Thoracic aorta (tissue), 2 donors: ENCODE data around the gene TXNL4A. TPM values are rescaled to one million over a fixed set of nuclear protein-coding genes. Genes with fewer than 3 reads are reported as not detected.
"Not testable (repeated sequence)": the region's sequence is repeated elsewhere in the genome, so short reads cannot be mapped to it uniquely, and the experiment has no call there.

Experiments
- ATAC-seq: fragments of 150-250 bp; one replicate; pipeline ENCODE4 v1.8.0; 2017; ENCODE audit warnings: low read depth; ENCODE audit not compliant: insufficient number of reproducible peaks, low FRiP score
- DNase-seq: peaks from one replicate; pipeline ENCODE4 v3.0.0-alpha.2; 2020; ENCODE audit warnings: low spot score
- H3K27ac ChIP-seq, 2 donors: fragments of 200-600 bp; sonication (generic); 1 replicate in 1 of 2; 2 replicates in 1 of 2; pipeline ENCODE4 v1.5.1; 2016; ENCODE audit warnings: mild to moderate bottlenecking in 2 of 2, moderate library complexity in 2 of 2
- H3K27me3 ChIP-seq: fragments of 200-600 bp; sonication (generic); replicated peaks from 2 replicates; pipeline ENCODE4 v1.6.0; 2016; ENCODE audit warnings: mild to moderate bottlenecking; ENCODE audit not compliant: insufficient read depth
- H3K36me3 ChIP-seq: fragments of 200-600 bp; sonication (generic); one replicate; pipeline ENCODE4 v1.5.1; 2016
- H3K4me1 ChIP-seq, 2 donors: fragments of 200-600 bp; sonication (generic); 1 replicate in 1 of 2; 2 replicates in 1 of 2; pipeline versions ENCODE4 v1.5.1 to v1.6.0; 2016; ENCODE audit warnings: low read depth in 2 of 2, mild to moderate bottlenecking in 1 of 2; ENCODE audit not compliant: control insufficient read depth in 1 of 2
- H3K4me3 ChIP-seq: fragments of 200-600 bp; sonication (generic); 2 replicates; pipeline ENCODE4 v1.5.1; 2016; ENCODE audit warnings: mild to moderate bottlenecking
- H3K9me3 ChIP-seq: fragments of 200-600 bp; sonication (generic); 2 replicates; pipeline ENCODE4 v1.5.1; 2016
- total RNA-seq, 2 donors: library from RNA; depleted of rRNA; stranded (reverse); fragments of >200 nt; gene quantifications; one replicate each; pipeline versions ENCODE4 v1.1.0 to v1.2.3, GENCODE V29; 2016
- TF ChIP-seq, protein P1 (sequence below): fragments of 200-600 bp; sonication (generic); IDR thresholded peaks from one replicate; pipeline ENCODE4 v1.5.1; 2019; ENCODE audit warnings: antibody characterized with exemption

The TXNL4A gene
- total RNA-seq, 2 donors from 2014 or later, result 12.0 to 31.5 TPM

DNA sequence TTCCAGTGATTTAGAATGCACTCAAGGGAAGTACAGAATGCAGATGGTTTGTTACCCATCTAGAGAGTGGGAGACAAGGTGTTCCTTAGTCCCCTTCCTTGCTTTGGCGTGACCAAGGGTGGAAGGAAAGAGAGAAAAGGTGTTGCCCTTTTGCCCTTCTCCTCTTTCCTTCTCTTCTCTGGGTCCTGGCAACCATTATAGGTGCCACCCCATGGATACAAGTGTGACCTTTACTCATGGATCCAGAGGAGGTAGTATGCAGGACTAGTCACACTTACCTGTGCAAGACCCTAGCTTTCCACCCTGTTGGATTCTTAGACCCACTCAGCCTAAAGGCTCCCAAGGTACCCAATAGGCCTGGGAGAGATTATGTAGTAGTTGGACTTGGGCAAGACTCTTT, 34.2 kb upstream of the TXNL4A start:
- Histone ChIP-seq H3K9me3 (peaks cover 84% of the 10 kb centered on the region), H3K27me3 (no peaks in the 10 kb centered on the region), H3K27ac (no peak overlapping the region), H3K4me1 (no peaks in the 10 kb centered on the region), H3K36me3 (no peaks in the 10 kb centered on the region), H3K4me3 (no peak overlapping the region)
- DNase-seq, result no peak
- ATAC-seq, result no peak
- TF ChIP-seq, protein P1, sequence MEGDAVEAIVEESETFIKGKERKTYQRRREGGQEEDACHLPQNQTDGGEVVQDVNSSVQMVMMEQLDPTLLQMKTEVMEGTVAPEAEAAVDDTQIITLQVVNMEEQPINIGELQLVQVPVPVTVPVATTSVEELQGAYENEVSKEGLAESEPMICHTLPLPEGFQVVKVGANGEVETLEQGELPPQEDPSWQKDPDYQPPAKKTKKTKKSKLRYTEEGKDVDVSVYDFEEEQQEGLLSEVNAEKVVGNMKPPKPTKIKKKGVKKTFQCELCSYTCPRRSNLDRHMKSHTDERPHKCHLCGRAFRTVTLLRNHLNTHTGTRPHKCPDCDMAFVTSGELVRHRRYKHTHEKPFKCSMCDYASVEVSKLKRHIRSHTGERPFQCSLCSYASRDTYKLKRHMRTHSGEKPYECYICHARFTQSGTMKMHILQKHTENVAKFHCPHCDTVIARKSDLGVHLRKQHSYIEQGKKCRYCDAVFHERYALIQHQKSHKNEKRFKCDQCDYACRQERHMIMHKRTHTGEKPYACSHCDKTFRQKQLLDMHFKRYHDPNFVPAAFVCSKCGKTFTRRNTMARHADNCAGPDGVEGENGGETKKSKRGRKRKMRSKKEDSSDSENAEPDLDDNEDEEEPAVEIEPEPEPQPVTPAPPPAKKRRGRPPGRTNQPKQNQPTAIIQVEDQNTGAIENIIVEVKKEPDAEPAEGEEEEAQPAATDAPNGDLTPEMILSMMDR, result no peak

DNA sequence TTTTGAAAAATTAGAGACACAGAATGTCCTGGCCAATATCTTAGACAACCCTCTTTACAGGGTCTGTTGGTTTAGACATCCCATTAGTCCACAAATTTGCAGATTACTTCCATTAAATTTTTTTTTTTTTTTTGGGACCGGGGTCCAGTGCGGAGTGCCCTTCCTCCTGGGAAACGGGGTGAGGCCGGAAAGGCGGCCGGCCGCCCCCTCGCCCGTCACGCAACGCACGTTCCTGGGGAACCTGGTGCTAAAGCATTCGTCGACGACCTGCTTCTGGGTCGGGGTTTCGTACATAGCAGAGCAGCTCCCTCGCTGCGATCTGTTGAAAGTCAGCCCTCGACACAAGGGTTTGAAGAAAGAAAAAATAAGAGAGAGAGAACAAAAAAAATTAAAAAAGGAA, 24.4 kb upstream of the TXNL4A start:
- no peak for DNase-seq
- H3K36me3 ChIP-seq, result no peaks in the 10 kb centered on the region
- TF ChIP-seq, protein P1, result no peak
- H3K4me1 ChIP-seq, result peaks cover 4 to 11% of the 10 kb centered on the region in 2 donors
- H3K9me3 ChIP-seq, result peaks cover 6% of the 10 kb centered on the region
- H3K4me3 ChIP-seq, result no peak overlapping the region
- no peak overlapping the region for H3K27ac ChIP-seq
- no peaks in the 10 kb centered on the region for H3K27me3 ChIP-seq
- no peak for ATAC-seq

DNA sequence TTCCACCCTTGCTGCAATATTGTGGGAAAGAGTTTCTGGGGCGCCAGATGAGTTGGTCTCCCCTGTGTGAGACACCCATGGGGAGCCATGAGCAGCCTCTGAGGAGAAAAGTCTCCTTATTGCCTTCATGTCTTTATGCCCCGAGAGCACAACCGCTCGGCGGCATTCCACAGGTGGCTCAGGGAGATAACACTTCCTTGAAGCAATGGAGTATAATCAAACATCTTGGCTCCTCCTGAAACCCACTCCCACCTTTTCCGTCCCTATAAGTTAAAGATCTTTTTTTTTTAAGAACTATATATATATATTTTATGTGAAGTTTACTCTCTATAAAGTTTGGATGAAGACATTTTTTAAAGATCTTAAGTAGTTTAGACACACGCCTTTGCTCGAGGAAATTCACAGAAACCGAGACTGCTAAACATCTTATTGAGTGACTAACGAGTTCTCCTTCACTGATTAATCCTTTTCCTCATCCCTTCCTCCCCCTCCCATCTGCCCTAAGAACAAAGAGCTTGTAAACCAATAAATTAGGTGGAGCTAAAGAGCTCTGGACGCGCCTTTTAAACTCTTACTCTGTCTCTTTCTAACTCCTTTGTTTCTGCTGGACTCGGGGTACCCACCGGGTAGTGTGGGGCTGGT, 23.3 kb upstream of the TXNL4A start:
- Histone ChIP-seq H3K4me1 (peaks cover 4 to 11% of the 10 kb centered on the region in 2 donors), H3K27ac (peak overlapping the region in 1 of 2 donors; percentile 70)
- H3K9me3 ChIP-seq, ATAC-seq, H3K36me3 ChIP-seq, H3K4me3 ChIP-seq, DNase-seq, H3K27me3 ChIP-seq: not testable (repeated sequence)

DNA sequence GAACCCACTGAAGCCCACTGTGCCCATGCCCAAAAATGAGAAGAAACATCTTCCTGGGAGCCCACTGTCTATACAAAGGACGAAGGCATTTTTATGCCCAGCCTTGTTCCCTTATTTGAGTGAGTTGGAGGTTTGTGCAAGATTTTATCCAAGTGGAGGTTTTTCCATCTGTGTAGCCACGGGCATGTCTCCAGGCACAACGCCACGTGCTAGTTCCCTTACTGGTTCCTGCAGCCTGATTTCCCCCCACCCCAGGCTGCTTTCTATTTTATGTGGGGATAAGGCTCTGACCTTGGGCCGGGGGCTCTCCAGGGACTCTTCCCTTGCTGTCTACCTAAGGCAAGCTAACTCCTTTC, 22.2 kb upstream of the TXNL4A start:
- peaks cover 6% of the 10 kb centered on the region for H3K9me3 ChIP-seq
- TF ChIP-seq, protein P1, result no peak
- H3K27me3 ChIP-seq, result no peaks in the 10 kb centered on the region
- peak overlapping the region; percentile 36 for H3K4me3 ChIP-seq
- H3K36me3 ChIP-seq, result no peaks in the 10 kb centered on the region
- H3K27ac ChIP-seq, result peak overlapping the region; percentile 56 to 70
- H3K4me1 ChIP-seq, result peaks cover 4 to 11% of the 10 kb centered on the region in 2 donors
- no peak for ATAC-seq
- no peak for DNase-seq

DNA sequence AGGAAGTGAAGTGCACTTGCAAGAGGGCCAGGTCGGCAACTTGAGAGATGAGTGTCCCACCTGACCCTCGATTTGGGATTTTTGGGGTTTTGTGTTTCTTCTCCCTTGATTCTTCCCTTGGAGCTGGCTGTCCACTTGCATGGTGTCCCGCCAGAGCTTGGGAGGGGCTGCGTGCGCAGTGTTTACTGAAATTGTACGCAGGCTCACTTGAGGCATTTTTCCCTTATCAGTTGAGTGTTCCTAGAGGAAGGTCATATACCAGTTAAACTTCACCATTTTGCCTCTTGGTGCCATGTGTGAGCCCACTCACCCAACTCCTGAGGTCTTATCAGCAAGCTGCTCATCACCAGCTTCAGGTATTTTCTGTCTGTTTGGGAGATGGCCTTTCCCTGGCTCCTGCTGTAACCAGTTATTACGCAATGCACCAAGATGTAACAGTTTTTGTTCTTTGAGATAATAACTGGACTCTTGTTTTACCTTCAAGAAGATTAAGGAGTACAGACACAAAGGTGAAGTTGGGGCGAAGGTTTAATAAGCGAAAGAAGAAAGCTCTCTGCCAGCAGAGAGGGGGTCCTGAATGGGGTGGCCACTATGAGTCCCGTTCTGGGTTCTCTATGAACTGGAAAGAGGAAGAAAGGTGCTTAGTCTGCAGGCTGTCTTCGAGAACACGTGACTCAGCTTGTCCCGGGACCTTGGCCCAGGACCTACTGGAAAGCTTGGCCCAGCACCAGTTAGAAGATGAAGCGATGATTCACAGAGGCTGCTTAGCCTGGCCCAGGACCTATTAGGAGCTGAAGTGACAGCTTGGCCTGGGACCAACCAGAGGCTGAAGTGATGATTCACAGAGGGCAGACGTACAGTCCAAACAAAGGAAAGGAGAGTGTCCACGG, 21.5 kb upstream of the TXNL4A start:
- Histone ChIP-seq H3K9me3 (peaks cover 5% of the 10 kb centered on the region), H3K4me3 (peak overlapping the region; percentile 36), H3K27ac (peak overlapping the region; percentile 56 to 70), H3K27me3 (no peaks in the 10 kb centered on the region), H3K4me1 (peaks cover 4 to 11% of the 10 kb centered on the region in 2 donors), H3K36me3 (no peaks in the 10 kb centered on the region)
- peak; percentile 100 for ATAC-seq
- TF ChIP-seq, protein P1, result no peak
- DNase-seq, result peak; percentile 77
